Glomerular visceral epithelial cell (primary cell): Measurements from ENCODE around the gene IFNA10.
"Not testable (repeated sequence)": the region's sequence is repeated elsewhere in the genome, so short reads cannot be mapped to it uniquely, and the experiment has no call there.

Experiments used
- DNase-seq: peaks from one replicate; pipeline ENCODE4 v3.0.0-alpha.2; 2016; ENCODE audit errors: extremely low spot score

IFNA10 gene

DNA sequence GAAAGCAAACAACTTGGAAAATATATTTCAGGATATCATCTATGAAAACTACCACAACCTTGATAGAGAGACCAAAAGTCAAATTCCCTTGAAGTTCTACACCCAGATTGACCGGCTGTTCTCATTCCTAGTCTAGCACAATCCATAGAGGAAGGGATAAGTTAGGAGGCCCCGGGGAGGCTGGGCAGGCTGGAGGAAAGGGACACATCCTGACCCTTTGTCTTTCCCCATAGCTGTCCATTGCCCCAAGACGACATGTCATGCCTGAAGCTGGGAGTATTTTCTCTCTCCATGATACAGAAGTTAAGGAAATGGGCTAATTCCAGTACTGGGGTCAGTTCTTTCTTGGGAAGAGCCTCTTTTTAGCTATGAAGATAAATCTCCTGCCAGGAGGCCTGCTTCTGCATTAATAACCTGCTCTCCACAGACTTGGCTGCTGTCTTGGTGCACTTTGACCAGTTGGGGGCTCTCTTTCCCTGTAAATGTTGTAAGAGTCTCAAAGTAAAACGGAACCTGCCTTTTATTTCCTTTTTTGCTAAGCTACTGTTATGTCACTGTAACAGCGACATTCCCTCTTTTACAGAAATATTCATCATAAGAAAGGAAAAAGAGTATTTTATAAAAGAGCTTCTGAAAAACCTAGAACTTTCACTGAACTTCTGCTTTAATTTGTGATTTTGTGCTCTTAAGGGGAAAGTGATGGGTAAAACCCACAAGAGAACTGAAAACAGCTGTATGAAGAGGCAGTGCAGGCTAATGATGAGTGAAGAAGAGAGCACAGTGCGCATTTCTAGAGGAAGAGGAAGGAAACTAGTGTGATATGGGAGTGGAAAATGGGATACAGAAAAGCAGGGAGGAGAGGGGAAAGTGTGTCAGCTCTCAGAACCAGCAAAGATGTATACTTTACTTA lies 11.8 kb downstream of the IFNA10 start:
- DNase-seq: peak; percentile 16

DNA sequence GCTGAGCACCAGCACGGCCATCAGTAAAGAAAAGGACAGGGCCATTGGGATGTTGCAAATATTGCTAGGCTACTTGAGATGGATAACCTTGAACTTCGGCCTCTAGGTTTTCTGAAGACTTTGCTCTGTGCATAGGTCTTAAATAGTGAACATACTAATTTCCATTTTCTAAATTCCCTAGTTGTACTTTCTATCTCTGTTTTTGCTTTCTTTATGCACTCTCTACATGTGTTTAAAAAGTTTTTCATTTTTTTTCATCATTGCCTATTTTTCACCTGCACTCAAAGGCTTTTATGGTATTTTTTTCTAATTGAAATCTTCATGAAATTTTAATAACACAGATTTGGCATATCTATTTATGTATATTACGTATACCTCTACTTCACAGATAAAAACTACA lies 19.5 kb downstream of the IFNA10 start, which contains the start of gene IFNA4:
TSS of gene IFNA4 (minus strand) at position 101 of the 400 bp plus-strand sequence. CDS start at position 45, 56 bp downstream.
- not testable (repeated sequence) for DNase-seq

DNA sequence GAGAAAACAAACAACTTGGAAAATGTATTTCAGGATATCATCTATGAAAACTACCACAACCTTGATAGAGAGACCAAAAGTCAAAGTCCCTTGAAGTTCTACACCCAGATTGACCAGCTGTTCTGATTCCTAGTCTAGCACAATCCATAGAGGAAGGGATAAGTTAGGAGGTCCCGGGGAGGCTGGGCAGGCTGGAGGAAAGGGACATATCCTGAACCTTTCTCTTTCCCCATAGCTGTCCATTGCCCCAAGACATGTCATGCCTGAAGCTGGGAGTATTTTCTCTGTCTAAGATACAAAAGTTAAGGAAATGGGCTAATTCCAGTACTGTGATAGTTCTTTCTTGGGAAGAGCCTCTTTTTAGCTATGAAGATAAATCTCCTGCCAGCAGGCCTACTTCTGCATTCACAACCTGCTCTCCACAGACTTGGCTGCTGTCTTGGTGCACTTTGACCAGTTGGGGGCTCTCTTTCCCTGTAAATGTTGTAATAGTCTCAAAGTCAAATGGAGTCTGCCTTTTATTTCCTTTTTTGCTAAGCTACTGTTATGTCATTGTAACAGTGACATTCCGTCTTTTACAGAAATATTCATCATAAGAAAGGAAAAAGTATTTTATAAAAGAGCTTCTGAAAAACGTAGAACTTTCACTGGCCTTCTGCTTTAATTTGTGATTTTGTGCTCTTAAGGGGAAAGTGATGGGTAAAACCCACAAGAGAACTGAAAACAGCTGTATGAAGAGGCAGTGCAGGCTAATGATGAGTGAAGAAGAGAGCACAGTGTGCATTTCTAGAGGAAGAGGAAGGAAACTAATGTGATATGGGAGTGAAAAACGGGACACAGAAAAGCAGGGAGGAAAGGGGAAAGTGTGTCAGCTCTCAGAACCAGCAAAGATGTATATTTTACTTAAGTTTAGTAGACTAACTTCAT lies 23.9 kb downstream of the IFNA10 start:
- peak; percentile 4 for DNase-seq

DNA sequence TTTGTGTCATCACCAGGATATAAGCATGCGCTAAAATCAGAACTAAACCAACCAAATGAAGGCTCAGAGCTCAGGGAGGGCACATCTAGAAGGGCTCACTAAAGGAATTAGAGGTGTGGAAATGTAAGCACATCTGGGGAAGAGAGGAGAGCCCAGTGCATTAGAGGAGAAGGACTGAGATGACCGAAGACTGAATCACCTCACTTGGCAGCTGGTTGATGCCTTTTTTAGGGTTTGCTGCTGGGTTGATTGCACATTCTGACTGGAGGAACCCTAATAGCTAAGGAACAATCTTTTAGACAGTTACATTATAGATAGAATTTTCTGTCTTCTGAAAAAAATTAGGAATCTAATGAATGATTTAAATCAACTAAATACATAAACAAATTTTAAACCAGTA lies 32.3 kb downstream of the IFNA10 start:
- no peak for DNase-seq

DNA sequence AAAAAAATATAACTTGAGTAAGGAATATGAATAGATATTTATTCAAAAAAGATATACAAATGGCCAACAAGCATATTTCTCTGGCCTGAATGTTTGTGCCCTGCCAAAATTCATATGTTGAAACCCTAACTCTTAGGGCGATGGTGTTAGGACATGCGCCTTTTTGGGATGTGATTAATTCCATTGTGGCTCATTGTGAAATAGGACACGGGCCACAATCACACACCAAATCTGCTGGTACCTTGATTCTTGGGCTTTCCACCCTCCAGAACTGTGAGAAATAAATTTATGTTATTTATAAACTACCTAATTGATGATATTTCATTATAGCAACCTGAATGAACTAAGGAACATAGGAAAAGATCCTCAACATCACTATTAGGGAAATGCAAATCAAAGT lies 34.8 kb downstream of the IFNA10 start:
- no peak for DNase-seq

DNA sequence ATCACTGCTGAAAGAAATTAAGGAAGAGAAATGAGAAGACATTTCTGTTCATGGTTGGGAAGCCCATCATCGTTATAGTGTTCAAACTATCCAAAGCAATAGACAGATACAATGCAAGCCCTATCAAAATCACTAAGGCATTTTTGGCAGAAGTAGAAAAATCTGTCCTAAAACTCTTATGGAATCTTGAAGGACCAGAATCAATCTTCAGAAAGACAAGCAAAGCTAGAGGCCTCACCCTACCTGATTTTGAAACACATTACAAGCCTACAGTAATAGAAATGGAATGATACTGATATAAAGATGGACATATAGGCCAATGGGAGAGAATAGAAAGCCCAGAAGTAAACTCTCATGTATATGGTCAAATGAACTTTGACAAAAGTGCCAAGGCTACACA lies 35.6 kb downstream of the IFNA10 start:
- DNase-seq: no peak

DNA sequence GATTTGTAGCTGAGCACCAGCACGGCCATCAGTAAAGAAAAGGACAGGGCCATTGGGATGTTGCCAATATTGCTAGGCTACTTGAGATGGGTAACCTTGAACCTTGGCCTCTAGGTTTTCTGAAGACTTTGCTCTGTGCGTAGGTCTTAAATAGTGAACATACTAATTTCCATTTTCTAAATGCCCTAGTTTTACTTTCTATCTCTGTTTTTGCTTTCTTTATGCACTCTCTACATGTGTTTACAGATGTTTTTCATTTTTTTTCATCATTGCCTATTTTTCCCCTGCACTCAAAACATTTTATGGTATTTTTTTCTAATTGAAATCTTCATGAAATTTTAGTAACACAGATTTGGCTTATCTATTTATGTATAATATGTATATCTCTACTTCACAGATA lies 40.4 kb downstream of the IFNA10 start, which contains the start of gene IFNA21:
TSS of gene IFNA21 (minus strand) at position 101 of the 400 bp plus-strand sequence. CDS start at position 53, 48 bp downstream.
- DNase-seq: not testable (repeated sequence)

DNA sequence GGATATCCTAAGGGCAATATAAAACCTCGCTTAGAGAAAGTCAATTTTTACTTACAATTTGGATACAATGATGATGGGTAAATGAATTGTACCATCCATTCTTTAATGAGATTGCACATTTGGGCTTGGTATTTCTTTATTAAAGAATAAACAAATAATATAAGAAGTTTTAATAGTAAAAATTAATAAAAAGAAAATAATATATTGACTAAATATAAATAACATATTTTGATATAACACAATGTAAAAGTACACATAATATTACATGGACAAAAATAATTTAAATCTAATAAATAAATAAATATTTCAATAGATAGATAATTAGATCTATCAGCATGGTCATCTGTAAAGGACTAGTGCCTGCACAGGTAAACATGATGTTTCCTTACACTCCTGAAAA lies 41.4 kb downstream of the IFNA10 start:
- DNase-seq: no peak

DNA sequence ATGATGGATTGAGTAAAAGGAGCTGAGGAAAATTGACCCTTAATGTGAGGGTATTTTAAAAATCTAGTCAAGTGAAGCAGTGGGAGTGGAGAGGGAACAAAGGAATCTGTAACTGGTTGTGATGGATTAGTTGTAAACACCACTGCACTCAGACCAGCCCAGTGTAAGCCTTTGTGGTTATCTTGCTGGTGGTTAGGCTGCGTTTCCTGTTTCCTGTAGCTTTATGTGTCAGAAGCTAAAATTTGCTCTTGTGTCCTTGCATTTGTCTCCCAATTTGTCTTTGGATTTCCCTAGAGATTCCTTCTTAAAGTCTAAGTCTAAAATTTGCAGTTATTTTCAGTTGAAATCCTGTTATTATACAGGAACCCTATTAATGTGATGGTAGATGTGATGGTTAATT lies 46.8 kb downstream of the IFNA10 start:
- DNase-seq: peak; percentile 24
